MG63 (cell line): Measurements from ENCODE around the gene VEZF1. TPM values are rescaled to one million over a fixed set of nuclear protein-coding genes. Genes with fewer than 3 reads are reported as not detected.

Source experiments
- DNase-seq: peaks from one replicate; pipeline ENCODE4 v3.0.0-alpha.2; 2020
- H3K27me3 ChIP-seq: fragments of 250-450 bp; sonication (Bioruptor Pico); 2 replicates; pipeline ENCODE4 v1.5.1; 2020; ENCODE audit warnings: mild to moderate bottlenecking, moderate library complexity
- H3K36me3 ChIP-seq: fragments of 250-450 bp; sonication (Bioruptor Pico); 2 replicates; pipeline ENCODE4 v1.5.1; 2020; ENCODE audit warnings: mild to moderate bottlenecking, moderate library complexity
- H3K4me3 ChIP-seq: fragments of 250-450 bp; sonication (Bioruptor Pico); 2 replicates; pipeline ENCODE4 v1.5.1; 2020; ENCODE audit warnings: mild to moderate bottlenecking, moderate library complexity
- H3K9me3 ChIP-seq: fragments of 250-450 bp; sonication (Bioruptor Pico); 2 replicates; pipeline ENCODE4 v1.5.1; 2020; ENCODE audit warnings: mild to moderate bottlenecking, moderate library complexity
- total RNA-seq: library from RNA; depleted of rRNA; stranded (reverse); fragments of >200 nt; shearing (Covaris generic); gene quantifications from 2 replicates; pipeline ENCODE4 v1.2.3, GENCODE V29; 2014; ENCODE audit warnings: low replicate concordance

The VEZF1 gene
- total RNA-seq, 1 experiment from 2014 or later, result 30.6 TPM

GRCh38 chr17:58002154-58002948, 14.3 kb upstream of the VEZF1 start:
- no peak for DNase-seq

GRCh38 chr17:58001461-58002124, 13.5 kb upstream of the VEZF1 start:
- Histone ChIP-seq H3K9me3 (no peaks in the 10 kb centered on the region), H3K27me3 (no peaks in the 10 kb centered on the region), H3K4me3 (no peak overlapping the region), H3K36me3 (peaks cover 99% of the 10 kb centered on the region)
- no peak for DNase-seq

More at GRCh38 chr17:58002154-58002948, 14.3 kb upstream of the VEZF1 start:
- H3K4me3 ChIP-seq, result no peak overlapping the region
- peaks cover 96% of the 10 kb centered on the region for H3K36me3 ChIP-seq
- H3K27me3 ChIP-seq, result no peaks in the 10 kb centered on the region
- H3K9me3 ChIP-seq, result no peaks in the 10 kb centered on the region

GRCh38 chr17:57999496-58000017, 11.5 kb upstream of the VEZF1 start:
- Histone ChIP-seq H3K27me3 (no peaks in the 10 kb centered on the region), H3K9me3 (no peaks in the 10 kb centered on the region), H3K36me3 (peaks cover 84% of the 10 kb centered on the region), H3K4me3 (no peak overlapping the region)
- DNase-seq, result no peak

GRCh38 chr17:57999010-57999495, 11.0 kb upstream of the VEZF1 start:
- Histone ChIP-seq H3K27me3 (no peaks in the 10 kb centered on the region), H3K4me3 (no peak overlapping the region), H3K36me3 (peaks cover 79% of the 10 kb centered on the region), H3K9me3 (no peaks in the 10 kb centered on the region)
- no peak for DNase-seq

- DNase-seq, result no peak
- H3K27me3 ChIP-seq, result no peaks in the 10 kb centered on the region
- peaks cover 70% of the 10 kb centered on the region for H3K36me3 ChIP-seq
- no peak overlapping the region for H3K4me3 ChIP-seq
- no peaks in the 10 kb centered on the region for H3K9me3 ChIP-seq
Measured at GRCh38 chr17:57997085-57997809, 9.2 kb upstream of the VEZF1 start.

- no peaks in the 10 kb centered on the region for H3K27me3 ChIP-seq
- DNase-seq, result peak; percentile 74
- peaks cover 53% of the 10 kb centered on the region for H3K36me3 ChIP-seq
- no peak overlapping the region for H3K4me3 ChIP-seq
- H3K9me3 ChIP-seq, result no peaks in the 10 kb centered on the region
Measured at GRCh38 chr17:57995076-57995956, 7.3 kb upstream of the VEZF1 start.

GRCh38 chr17:57994436-57994835, 6.4 kb upstream of the VEZF1 start:
- Histone ChIP-seq H3K4me3 (no peak overlapping the region), H3K9me3 (no peaks in the 10 kb centered on the region), H3K27me3 (no peaks in the 10 kb centered on the region), H3K36me3 (peaks cover 45% of the 10 kb centered on the region)
- DNase-seq, result no peak

- no peak for DNase-seq
Measured at GRCh38 chr17:57993471-57994365, 5.7 kb upstream of the VEZF1 start.

GRCh38 chr17:57991537-57991936, 3.5 kb upstream of the VEZF1 start:
- Histone ChIP-seq H3K4me3 (no peak overlapping the region), H3K36me3 (peaks cover 17% of the 10 kb centered on the region), H3K9me3 (no peaks in the 10 kb centered on the region), H3K27me3 (no peaks in the 10 kb centered on the region)
- no peak for DNase-seq

More at GRCh38 chr17:57993471-57994365, 5.7 kb upstream of the VEZF1 start:
- H3K36me3 ChIP-seq, result peaks cover 38% of the 10 kb centered on the region
- H3K9me3 ChIP-seq, result no peaks in the 10 kb centered on the region
- H3K4me3 ChIP-seq, result no peak overlapping the region
- H3K27me3 ChIP-seq, result no peaks in the 10 kb centered on the region

- Histone ChIP-seq H3K36me3 (peaks cover 16% of the 10 kb centered on the region), H3K27me3 (no peaks in the 10 kb centered on the region), H3K4me3 (no peak overlapping the region), H3K9me3 (no peaks in the 10 kb centered on the region)
- no peak for DNase-seq
Measured at GRCh38 chr17:57990037-57990436, 2.0 kb upstream of the VEZF1 start.

- H3K36me3 ChIP-seq, result peaks cover 25% of the 10 kb centered on the region
- no peaks in the 10 kb centered on the region for H3K9me3 ChIP-seq
- DNase-seq, result peak; percentile 84
- no peaks in the 10 kb centered on the region for H3K27me3 ChIP-seq
- H3K4me3 ChIP-seq, result peak overlapping the region; percentile 86
Measured at GRCh38 chr17:57988301-57989250, 522 bp upstream of the VEZF1 start.

- H3K9me3 ChIP-seq, result no peaks in the 10 kb centered on the region
- H3K4me3 ChIP-seq, result peak overlapping the region; percentile 86
- DNase-seq, result peak; percentile 74
- H3K36me3 ChIP-seq, result peaks cover 35% of the 10 kb centered on the region
- no peaks in the 10 kb centered on the region for H3K27me3 ChIP-seq
Measured at GRCh38 chr17:57986841-57987580, 1.0 kb downstream of the VEZF1 start.

GRCh38 chr17:57985675-57985974, 2.4 kb downstream of the VEZF1 start:
- no peaks in the 10 kb centered on the region for H3K27me3 ChIP-seq
- no peaks in the 10 kb centered on the region for H3K9me3 ChIP-seq
- H3K36me3 ChIP-seq, result peaks cover 46% of the 10 kb centered on the region
- peak overlapping the region; percentile 86 for H3K4me3 ChIP-seq
- DNase-seq, result no peak
